Erythroblast (primary cell): Measurements from ENCODE around the gene TRMT2B.

ENCODE experiments used
- GATA1 ChIP-seq: IDR thresholded peaks from 2 replicates; pipeline ENCODE4 v1.6.1; 2011; ENCODE audit warnings: low read depth, mild to moderate bottlenecking, control low read depth, low read length, moderate library complexity
- POLR2A ChIP-seq: IDR thresholded peaks from 2 replicates; pipeline ENCODE4 v1.6.1; 2011; ENCODE audit warnings: mild to moderate bottlenecking, low read length

DNA sequence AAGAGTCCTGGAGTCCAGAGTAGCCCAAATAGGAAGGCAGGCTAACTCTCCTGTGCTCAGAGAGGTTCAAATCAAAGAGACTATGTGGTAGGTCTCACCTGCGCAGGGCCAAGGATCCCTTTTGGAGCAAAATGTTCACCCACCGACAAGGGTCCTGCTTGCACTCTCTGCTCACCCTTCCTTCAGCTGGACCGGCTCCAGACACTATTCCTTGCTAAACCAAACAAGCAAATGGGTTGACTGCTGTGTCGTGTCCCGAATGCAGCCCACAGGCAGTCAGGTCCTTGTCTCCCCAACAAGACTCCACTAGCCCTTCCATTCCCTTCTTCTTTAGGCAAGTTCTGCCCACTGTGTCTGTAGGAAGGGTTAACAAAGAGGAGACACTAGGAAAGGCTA, 760 bp downstream of the TRMT2B start:
- no peak for TF ChIP-seq POLR2A
- no peak for TF ChIP-seq GATA1
